ENCODE results near the gene MFSD6.
A peak's percentile ranks its signal among the peaks of the same experiment; 100 is the strongest.

The MFSD6 gene

GRCh38 chr2:190532581-190532980 lies 124.4 kb downstream of the MFSD6 start:
- ChIA-PET POLR2A (no interaction called here), CTCF (no interaction called here)
- TF ChIP-seq ZNF664 (tag by site-specific recombination; IDR thresholded peaks at IDR 0.05) (no peak), ZNF548 (tag by site-specific recombination; IDR thresholded peaks at IDR 0.05) (no peak)
- H3K36me3 ChIP-seq (ENCODE audit: control insufficient read depth in 2 of 2, insufficient read depth in 1 of 2, low read length in 2 of 2) = peaks cover 0 to 6% of the 10 kb centered on the region in 2 experiments; a peak in 1 of 3 replicates
- no peak overlapping the region for H3K27ac ChIP-seq (ENCODE audit: extremely low read depth, low read depth, low read length)
- H3K9me3 ChIP-seq (ENCODE audit: control insufficient read depth, insufficient read depth, low read depth, low read length) = no peaks in the 10 kb centered on the region
- no peaks in the 10 kb centered on the region for H3K4me1 ChIP-seq (ENCODE audit: control insufficient read depth, insufficient read depth, low read length)
- H3K4me3 ChIP-seq (ENCODE audit: low read depth, low read length) = no peak overlapping the region

GRCh38 chr2:190533175-190533967 lies 125.2 kb downstream of the MFSD6 start:
- Histone ChIP-seq H3K27ac (ENCODE audit: extremely low read depth, low read depth, low read length) (peak overlapping the region; percentile 89; the same call in 1 of the 2 replicates), H3K9me3 (ENCODE audit: control insufficient read depth, insufficient read depth, low read depth, low read length) (no peaks in the 10 kb centered on the region), H3K4me3 (ENCODE audit: low read depth, low read length) (no peak overlapping the region), H3K4me1 (ENCODE audit: control insufficient read depth, insufficient read depth, low read length) (no peaks in the 10 kb centered on the region), H3K36me3 (ENCODE audit: control insufficient read depth in 2 of 2, insufficient read depth in 1 of 2, low read length in 2 of 2) (peaks cover 0 to 6% of the 10 kb centered on the region in 2 experiments; a peak in 1 of 3 replicates)
- ChIA-PET POLR2A (interaction anchor here (0.6 to 1.1 kb wide), 2 partner anchors 16 to 34 kb away, joined by 3 read pairs; no protein-coding TSS in a partner anchor), CTCF (interaction anchor here (0.6 kb wide), 3 partner anchors 121 to 988 kb away, joined by 3 to 4 read pairs (median 3); no protein-coding TSS in a partner anchor)
- no peak for TF ChIP-seq SALL2 (tag by site-specific recombination; IDR thresholded peaks at IDR 0.05; ENCODE audit: borderline replicate concordance)
- TF ChIP-seq HOXD13 (CRISPR knock-in tag; IDR thresholded peaks at IDR 0.05; ENCODE audit: borderline replicate concordance) = no peak
- no peak for TF ChIP-seq YY1 (tag by site-specific recombination; IDR thresholded peaks at IDR 0.05)
- TF ChIP-seq SCRT1 (tag by site-specific recombination; IDR thresholded peaks at IDR 0.05; ENCODE audit: borderline replicate concordance) = no peak
- no peak for TF ChIP-seq ZNF747 (tag by site-specific recombination; IDR thresholded peaks at IDR 0.05)
- no peak for TF ChIP-seq ZNF133 (tag by site-specific recombination; IDR thresholded peaks at IDR 0.05)
- no peak for TF ChIP-seq ZNF423 (tag by site-specific recombination; IDR thresholded peaks at IDR 0.05)
- no peak for TF ChIP-seq ZNF561 (tag by site-specific recombination; IDR thresholded peaks at IDR 0.05; ENCODE audit: borderline replicate concordance)
- no peak for TF ChIP-seq FEZF1 (tag by site-specific recombination; IDR thresholded peaks at IDR 0.05)
- TF ChIP-seq ZNF76 (tag by site-specific recombination; IDR thresholded peaks at IDR 0.05; ENCODE audit: borderline replicate concordance, low read depth) = no peak
- TF ChIP-seq ZNF513 (tag by site-specific recombination; IDR thresholded peaks at IDR 0.05) = no peak
- TF ChIP-seq ZNF777 (tag by site-specific recombination; IDR thresholded peaks at IDR 0.05; ENCODE audit: borderline replicate concordance) = no peak
- TF ChIP-seq ZNF585B (tag by site-specific recombination; IDR thresholded peaks at IDR 0.05) = no peak
- no peak for TF ChIP-seq GFI1B (tag by site-specific recombination; IDR thresholded peaks at IDR 0.05)
- no peak for TF ChIP-seq ZNF596 (tag by site-specific recombination; IDR thresholded peaks at IDR 0.05)
- no peak for TF ChIP-seq ZNF157 (tag by site-specific recombination; IDR thresholded peaks at IDR 0.05)
- TF ChIP-seq MZF1 (tag by site-specific recombination; IDR thresholded peaks at IDR 0.05; ENCODE audit: borderline replicate concordance) = no peak

- Histone ChIP-seq H3K9me3 (ENCODE audit: control insufficient read depth, insufficient read depth, low read depth, low read length) (no peaks in the 10 kb centered on the region), H3K4me1 (ENCODE audit: control insufficient read depth, insufficient read depth, low read length) (no peaks in the 10 kb centered on the region), H3K27ac (ENCODE audit: extremely low read depth, low read depth, low read length) (peak overlapping the region; percentile 89), H3K4me3 (ENCODE audit: low read depth, low read length) (peak overlapping the region; percentile 67), H3K36me3 (ENCODE audit: control insufficient read depth in 2 of 2, insufficient read depth in 1 of 2, low read length in 2 of 2) (peaks cover 0 to 6% of the 10 kb centered on the region in 2 experiments; a peak in 1 of 3 replicates)
- TF ChIP-seq ZNF335 (tag by site-specific recombination; conservative IDR thresholded peaks at IDR 0.05) (peak; percentile 39; the same call in 1 of the 2 replicates), ZNF548 (tag by site-specific recombination; IDR thresholded peaks at IDR 0.05) (no peak), ZNF768 (tag by site-specific recombination; IDR thresholded peaks at IDR 0.05) (peak; percentile 65; the same call in 1 of the 2 replicates)
- ChIA-PET POLR2A (interaction anchor here (0.6 to 1.3 kb wide), 3 partner anchors 11 to 34 kb away, joined by 3 read pairs; no protein-coding TSS in a partner anchor), CTCF (interaction anchor here (0.6 kb wide), 3 partner anchors 121 to 987 kb away, joined by 3 to 4 read pairs (median 3); no protein-coding TSS in a partner anchor)
Observed at GRCh38 chr2:190533968-190534309, 125.8 kb downstream of the MFSD6 start.
